ENCODE data around the gene CITED1. TPM values are rescaled to one million over a fixed set of nuclear protein-coding genes. Genes with fewer than 3 reads are reported as not detected.

The CITED1 gene
- total RNA-seq, 1 donor from 2014 or later = 7.3 TPM

- FAIRE-seq (no peak), DNase-seq (ENCODE audit: low spot score in 2 of 2) (no peak)
Observed at GRCh38 chrX:72271812-72272211, 33.9 kb downstream of the CITED1 start.

- no peak for FAIRE-seq
Observed at GRCh38 chrX:72271091-72271788, 34.5 kb downstream of the CITED1 start.

GRCh38 chrX:72270316-72270866 is 35.3 kb downstream of the CITED1 start:
- DNase-seq (ENCODE audit: low spot score in 2 of 2) (no peak), FAIRE-seq (no peak)

More at GRCh38 chrX:72271091-72271788, 34.5 kb downstream of the CITED1 start:
- DNase-seq (ENCODE audit: low spot score in 2 of 2) = no peak

GRCh38 chrX:72269671-72270251 is 36.0 kb downstream of the CITED1 start:
- DNase-seq (ENCODE audit: low spot score in 2 of 2) (no peak), FAIRE-seq (no peak)

- no peak for FAIRE-seq
- DNase-seq (ENCODE audit: low spot score in 2 of 2) = no peak
Observed at GRCh38 chrX:72268597-72269365, 36.9 kb downstream of the CITED1 start.

- DNase-seq (ENCODE audit: low spot score in 2 of 2) (no peak), FAIRE-seq (no peak)
Observed at GRCh38 chrX:72265263-72265662, 40.5 kb downstream of the CITED1 start.

- DNase-seq (ENCODE audit: low spot score in 2 of 2) = no peak
- FAIRE-seq = no peak
Observed at GRCh38 chrX:72262077-72262476, 43.6 kb downstream of the CITED1 start.

GRCh38 chrX:72260448-72260847 is 45.3 kb downstream of the CITED1 start:
- FAIRE-seq = no peak
- DNase-seq (ENCODE audit: low spot score in 2 of 2) = no peak

GRCh38 chrX:72258174-72258573 is 47.5 kb downstream of the CITED1 start:
- DNase-seq (ENCODE audit: low spot score in 2 of 2) (no peak), FAIRE-seq (no peak)

GRCh38 chrX:72255864-72256263 is 49.9 kb downstream of the CITED1 start:
- FAIRE-seq (no peak), DNase-seq (ENCODE audit: low spot score in 2 of 2) (no peak)

GRCh38 chrX:72255445-72255844 is 50.3 kb downstream of the CITED1 start:
- FAIRE-seq = no peak
- DNase-seq (ENCODE audit: low spot score in 2 of 2) = peak in 1 of 2 donors; percentile 27

GRCh38 chrX:72254816-72255215 is 50.9 kb downstream of the CITED1 start:
- FAIRE-seq = no peak
- no peak for DNase-seq (ENCODE audit: low spot score in 2 of 2)

- DNase-seq (ENCODE audit: low spot score in 2 of 2) (no peak), FAIRE-seq (no peak)
Observed at GRCh38 chrX:72253686-72254085, 52.0 kb downstream of the CITED1 start.

Small RNAs within 50 kb of the gene (small RNA-seq; reads per million reads assigned to genes)
- gene RF00019 = not detected

Other genes with a start within 250 kb of the CITED1 start
- gene RTL5, start 174.0 kb downstream of the CITED1 start, total RNA-seq = 4.1 TPM
- 16.3 TPM for gene PIN4, start 124.2 kb downstream of the CITED1 start, total RNA-seq
- 0.41 TPM for gene ERCC6L, start 66.9 kb downstream of the CITED1 start, total RNA-seq
- 1,146 TPM for gene RPS4X, start 28.7 kb downstream of the CITED1 start, total RNA-seq